ENCODE data around the gene NRN1L.
"Not testable (repeated sequence)": the region's sequence is repeated elsewhere in the genome, so short reads cannot be mapped to it uniquely, and the experiment has no call there.

Gene NRN1L

DNA sequence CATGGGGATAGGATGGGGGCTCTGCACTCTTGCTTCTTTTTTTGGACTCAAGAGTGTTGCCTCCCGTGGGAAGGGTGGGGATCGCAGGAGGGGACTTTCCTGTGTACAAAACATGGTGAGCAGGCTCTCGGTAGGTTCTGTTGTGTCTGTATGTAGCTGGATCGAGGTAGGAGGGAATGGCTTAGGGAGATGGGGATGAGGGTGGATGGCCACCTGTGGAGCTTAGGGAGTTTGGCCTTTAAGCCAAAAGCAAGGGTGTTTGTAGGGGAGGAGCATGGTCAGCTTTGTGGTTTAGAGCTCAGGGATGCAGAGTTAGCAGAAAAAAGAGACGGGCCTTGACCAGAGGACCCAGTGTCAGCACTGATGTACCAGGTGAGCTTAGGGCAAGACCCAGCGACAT is 22.8 kb upstream of the NRN1L start:
- DNase-seq: no peak

DNA sequence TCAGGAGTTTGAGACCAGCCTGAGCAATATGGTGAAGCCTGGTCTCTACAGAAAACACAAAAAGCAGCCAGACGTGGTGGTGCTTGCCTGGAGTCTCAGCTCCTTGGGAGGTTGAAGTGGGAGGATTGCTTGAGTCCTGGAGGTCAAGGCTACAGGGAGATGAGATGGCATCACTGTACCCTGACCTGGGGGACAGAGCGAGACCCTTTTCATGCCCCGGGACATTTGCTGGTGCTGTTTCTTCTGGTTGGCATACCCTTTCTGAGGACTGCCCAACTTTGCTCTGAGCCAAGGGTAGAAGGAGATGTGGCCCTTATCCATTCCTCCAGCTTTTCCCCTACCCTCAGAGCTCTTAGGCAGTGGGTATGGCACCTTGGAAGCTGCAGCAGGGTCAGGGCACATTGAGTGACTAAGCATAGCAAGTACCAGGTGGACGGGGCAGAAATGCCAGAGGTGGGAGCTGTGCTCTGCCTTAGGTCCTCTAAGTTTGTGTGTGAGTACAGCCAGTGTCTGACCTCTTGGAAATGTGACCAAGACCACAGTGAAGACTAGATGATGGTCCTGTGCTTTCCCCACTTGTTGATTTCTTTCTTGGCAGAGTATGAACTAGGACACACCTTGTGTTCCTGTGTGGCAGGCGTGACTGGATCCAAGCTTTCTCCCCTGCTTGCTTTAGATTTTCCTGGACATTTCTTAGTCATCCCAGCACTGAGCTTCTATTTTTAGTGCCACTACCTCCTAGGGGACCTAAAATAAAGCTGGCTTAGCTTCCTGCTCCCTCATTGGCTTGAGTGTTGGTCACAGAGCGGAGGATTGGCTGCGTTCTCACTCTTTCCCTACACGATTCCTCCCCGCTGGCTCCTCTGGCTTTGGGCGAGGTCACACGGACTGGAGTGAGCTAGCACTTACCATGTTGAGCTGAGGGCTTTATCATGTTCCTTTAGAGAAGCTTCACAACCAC is 21.8 kb upstream of the NRN1L start:
- DNase-seq: no peak

DNA sequence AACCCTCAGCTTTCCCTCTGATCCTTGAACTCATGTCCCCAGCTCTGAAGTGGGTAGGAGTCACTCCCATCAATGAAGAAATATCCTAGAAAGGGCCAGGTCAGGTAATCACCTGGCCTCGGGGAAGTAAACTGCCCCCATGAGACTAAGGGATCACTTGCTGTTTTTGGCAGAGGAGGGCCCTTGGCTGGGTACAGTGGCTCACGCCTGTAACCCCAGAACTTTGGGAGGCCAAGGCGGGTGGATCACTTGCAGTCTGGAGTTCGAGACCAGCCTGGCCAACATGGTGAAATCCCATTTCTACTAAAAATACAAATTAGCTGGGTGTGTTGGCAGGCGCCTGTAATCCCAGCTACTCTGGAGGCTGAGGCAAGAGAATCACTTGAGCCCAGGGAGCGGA is 20.6 kb upstream of the NRN1L start:
- DNase-seq: not testable (repeated sequence)

DNA sequence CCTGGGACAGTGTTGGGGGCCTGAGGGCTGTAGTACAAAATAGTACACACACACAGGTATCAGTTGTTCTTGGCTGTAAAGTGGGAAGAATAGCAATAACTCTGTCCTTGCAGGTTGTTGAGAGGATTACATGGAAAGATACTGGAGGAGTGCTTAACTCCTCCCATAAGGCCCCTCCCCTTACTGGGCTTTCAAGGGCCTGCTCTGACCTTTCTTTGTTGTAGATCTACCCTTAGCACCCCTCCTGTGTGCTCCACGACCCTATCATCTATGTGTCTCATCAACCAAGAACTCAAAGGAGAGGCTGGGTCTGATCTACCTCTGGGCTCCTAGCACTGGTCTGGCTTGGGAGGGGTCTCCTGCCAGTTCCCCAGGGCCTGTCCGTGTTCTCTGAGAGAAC is 20.1 kb upstream of the NRN1L start:
- no peak for DNase-seq

DNA sequence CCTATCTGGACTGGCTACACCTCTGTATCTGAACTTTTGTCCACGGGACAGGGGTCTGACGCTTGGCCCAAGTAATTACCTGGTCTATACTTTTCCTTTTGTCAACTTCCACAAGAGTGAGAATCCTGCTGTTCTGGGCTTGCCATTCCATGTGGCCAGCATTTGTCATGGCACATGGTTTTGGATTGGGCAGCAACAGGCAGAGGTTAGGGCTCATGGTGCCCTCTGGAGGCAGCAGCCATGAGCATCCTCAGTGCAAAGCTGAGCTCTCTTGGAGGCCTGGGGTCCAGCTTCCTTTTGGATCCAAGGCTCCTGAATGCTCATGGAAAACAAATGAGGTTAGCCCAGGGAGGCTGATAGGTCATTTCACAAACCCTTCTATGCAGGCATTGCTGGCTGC is 19.4 kb upstream of the NRN1L start:
- DNase-seq: peak; percentile 49

DNA sequence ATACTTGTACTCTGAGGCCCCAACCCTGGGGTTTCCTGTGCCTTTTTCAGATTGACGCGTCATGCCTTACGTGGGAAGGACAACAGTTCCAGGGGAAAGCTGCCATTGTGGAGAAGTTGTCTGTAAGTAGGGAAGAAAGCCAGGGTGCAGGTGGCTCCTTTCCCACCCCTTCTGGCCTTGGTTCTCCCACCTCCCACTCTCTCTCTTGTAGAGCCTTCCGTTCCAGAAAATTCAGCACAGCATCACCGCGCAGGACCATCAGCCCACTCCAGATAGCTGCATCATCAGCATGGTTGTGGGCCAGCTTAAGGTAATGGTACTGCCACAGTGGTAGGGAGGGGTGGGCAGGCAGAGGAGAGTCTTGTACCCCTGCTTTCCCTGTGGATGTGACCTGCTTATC is 16.4 kb upstream of the NRN1L start:
- no peak for DNase-seq

DNA sequence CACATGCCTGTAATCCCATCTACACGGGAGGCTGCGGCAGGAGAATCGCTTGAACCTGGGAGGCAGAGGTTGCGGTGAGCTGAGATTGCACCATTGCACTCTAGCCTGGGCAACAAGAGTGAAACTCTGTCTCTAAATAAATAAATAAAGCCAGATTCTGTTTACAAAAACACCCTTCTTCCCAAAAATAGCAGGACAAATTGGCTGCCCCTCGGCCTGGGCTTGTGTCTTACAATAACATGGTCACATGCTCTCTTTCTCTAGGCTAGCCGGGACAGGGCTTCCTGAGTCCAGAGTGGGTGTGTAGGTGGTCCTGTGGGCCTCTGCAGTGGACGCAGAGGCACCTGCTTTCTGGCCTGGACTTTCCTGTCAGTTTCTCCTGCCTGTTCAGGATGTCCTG is 15.0 kb upstream of the NRN1L start:
- no peak for DNase-seq

DNA sequence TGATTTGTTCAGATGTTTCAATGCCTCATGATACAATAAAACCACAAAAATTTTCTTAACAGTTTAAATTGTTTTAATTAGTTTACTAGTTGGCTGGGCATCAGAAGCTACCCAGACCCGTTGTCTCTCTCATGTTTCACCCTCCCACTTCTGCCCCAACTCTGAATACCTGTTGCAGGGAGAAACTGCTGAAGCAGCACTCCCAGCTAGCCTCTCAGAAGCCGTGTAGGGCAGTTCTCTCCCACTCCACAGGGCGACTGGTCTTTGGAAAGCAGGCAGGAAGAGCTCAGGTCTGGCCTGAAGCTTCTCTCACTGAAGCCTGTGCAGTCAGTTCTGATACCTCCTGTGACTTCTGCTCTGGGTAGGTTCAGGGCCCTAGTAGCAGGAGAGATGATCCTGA is 13.4 kb upstream of the NRN1L start:
- no peak for DNase-seq

DNA sequence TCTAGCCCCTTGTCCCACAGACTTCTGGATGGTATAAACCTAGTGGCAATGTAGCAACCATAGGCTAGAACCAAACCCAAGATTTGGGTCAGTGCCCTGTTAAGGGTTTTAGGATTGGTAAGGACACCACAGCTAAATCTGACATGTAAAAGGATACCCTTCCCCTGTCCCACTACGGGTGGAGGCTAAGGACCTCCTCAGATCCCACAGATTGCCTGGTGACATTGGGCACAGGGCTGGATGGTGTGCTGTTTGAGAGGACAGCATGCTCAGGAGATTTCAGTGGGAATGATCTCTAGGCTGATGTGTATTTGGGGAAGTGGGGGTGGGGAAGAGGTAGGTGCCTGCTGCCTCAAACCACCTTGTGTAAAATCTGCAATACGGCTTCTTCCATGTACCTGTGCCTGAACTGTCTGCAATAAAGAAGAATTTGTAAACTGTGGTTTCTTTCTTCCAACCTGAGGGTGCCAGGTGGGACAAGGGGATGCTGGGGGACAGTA is 12.5 kb upstream of the NRN1L start:
- no peak for DNase-seq

DNA sequence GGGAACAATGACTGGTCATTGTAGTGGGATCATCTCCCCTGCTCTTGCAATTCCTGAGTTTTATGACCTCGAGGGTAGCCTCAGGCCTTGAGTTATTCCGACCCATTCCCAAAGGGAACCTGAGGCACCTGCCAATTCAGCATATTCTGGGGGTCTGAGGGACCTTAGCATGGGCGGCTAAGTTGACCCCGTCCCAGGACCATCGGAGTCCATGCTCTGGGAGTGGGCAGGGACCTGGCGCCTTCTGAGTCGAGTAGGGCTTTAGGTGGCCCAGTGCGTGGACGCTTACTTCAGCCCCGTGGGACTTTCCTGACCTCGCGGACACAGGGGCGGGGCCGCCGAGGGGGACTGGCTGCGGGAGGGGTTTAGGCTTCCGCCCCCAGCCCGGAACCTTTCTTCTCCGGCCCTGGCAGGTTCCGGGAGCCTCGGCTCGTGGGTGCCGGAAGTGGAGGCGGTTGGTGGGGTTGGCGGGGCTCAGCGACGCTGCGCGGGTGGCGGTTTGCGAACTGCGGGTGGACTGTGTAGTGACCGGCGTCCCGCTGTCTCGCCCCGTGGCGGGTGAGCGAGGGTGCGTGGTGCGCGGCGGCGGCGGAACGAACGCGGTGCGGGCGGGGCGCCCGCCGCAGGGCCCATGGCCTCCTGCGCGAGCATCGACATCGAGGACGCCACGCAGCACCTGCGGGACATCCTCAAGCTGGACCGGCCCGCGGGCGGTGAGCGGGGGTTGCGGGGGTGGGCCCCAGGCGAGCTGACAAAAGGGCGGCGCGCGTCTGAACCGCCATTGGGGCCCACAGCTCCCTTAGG is 11.9 kb upstream of the NRN1L start, which contains the start of gene EDC4:
TSS of gene EDC4 (plus strand) at position 422 of the 804 bp plus-strand sequence. CDS start at position 632, 210 bp downstream.
- DNase-seq: peak; percentile 92

DNA sequence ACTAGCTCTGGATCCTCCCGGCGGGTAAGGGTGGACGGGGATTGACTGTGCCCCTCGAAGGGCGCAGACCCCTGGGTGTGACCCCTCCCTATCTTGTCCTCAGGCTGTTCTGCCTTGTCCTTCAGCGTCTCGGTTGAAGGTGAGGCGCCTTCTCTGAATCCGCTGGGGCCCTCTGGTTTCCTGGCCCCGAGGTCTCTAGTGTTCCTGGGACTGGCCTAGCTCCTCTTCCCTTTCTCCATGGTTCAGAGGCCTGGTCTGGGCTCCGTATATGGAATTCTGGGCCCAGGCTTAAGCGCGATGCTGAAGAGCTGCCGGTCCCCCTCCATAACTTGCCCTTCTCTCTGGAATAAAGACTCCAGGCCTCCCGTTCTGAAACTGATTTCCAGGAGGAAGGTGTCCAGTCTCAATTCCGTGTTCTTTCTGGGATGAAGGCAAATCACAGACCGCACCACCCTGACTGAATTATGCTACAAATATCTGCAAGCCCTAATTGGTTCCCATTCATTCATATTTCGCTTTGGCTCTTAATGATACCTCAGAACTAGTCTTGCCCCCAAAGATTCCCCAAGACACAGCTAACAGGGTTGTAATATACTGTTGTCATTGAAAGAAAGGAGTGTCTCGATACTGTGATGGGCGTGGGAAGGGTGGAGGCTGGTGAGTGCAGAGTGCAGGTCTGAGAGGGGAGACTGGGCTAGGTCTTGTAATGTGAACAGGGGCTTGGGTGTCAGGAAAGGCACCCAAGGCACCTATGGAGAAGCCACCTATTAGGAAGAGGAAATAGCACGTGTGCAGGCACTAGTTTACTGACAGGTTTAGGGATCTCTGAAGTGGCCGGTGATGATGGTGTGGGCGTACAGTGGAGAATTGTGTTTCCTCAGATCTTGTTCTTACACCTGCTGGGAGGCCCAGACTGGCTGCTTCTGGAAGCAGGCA is 11.0 kb upstream of the NRN1L start:
- no peak for DNase-seq

DNA sequence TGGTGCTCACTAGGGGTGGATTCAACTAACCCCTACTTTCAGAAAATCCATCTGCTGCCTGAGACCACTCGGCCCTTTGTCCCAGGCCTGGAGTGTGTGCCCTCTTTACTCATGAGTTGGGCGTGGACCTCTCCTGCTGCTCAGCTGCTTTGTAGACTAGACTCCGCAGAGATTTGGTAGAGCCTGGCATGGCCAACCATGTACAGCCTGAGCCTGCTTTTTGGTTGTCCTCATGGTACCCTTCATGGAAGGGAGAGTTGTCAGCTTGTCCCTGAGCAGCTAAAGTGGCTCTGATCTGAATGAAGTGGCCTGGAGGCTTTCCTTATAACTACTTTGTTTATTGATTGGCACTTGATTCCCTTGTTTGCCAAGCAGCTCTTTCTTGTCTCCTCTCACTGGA is 10.3 kb upstream of the NRN1L start:
- DNase-seq: no peak

DNA sequence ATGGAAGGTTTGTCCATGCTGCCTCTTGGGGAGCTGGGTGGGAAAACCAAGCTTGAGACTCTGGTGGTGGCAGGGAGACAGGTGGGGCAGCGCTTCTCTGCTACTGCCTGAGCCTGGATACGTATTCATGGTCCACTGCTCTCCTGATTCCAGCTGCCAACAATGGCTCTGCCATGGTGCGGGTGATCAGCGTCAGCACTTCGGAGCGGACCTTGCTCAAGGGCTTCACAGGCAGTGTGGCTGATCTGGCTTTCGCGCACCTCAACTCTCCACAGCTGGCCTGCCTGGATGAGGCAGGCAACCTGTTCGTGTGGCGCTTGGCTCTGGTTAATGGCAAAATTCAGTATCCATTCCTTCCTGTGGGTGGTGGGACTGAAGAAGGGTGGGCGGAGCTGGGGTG is 7.6 kb upstream of the NRN1L start:
- no peak for DNase-seq

DNA sequence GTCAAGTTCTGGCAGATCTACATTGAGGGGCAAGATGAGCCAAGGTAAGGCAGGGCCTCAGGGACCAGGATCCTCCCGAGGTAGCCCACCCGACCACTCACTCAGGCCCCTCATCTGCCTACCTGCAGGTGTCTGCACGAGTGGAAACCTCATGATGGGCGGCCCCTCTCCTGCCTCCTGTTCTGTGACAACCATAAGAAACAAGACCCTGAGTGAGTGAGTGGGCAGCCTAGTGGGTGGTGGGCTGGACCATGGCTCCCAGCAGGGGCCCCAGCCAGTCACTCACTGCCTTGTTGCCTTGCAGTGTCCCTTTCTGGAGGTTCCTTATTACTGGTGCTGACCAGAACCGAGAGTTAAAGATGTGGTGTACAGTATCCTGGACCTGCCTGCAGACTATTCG is 6.5 kb upstream of the NRN1L start:
- DNase-seq: no peak

DNA sequence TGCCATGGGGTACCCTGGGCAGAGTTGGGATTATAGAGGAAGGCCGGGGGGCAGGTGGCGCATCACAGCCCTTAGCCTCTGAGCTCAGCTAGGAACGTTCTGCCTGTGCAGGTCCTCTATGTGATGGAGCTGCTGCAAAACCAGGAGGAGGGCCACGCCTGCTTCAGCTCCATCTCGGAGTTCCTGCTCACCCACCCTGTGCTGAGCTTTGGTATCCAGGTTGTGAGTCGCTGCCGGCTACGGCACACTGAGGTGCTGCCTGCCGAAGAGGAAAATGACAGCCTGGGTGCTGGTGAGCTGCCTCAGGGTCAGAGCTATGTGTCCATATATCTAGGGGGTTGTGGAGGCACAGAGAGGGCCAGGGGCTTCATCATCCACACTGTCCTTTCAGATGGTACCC is 5.8 kb upstream of the NRN1L start:
- DNase-seq: no peak

DNA sequence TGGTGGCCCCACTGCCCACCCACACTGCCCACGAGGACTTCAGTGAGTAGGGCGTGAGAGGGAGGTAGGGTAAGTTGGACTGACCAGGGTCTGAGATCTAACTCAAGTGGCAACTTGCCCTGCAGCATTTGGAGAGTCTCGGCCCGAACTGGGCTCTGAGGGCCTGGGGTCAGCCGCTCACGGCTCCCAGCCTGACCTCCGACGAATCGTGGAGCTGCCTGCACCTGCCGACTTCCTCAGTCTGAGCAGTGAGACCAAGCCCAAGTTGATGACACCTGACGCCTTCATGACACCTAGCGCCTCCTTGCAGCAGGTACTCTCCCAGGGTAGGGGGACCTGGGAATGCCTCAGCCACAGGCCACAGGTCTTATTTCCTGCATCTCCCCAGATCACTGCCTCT is 5.2 kb upstream of the NRN1L start:
- DNase-seq: no peak

DNA sequence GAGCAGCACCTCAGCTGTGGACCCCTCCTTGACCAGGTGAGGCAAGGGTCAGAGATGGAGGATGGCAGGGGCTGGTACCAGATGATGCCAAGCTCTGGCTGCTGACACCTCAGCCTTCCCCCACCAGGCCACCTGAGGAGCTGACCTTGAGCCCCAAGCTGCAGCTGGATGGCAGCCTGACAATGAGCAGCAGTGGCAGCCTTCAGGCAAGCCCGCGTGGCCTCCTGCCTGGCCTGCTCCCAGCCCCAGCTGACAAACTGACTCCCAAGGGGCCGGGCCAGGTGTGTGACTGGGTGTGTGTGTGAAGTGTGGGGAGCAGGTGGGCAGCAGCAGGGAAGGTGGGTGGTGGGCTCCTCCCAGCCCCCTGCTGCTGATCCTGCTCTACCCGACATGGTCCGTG is 4.7 kb upstream of the NRN1L start:
- no peak for DNase-seq

DNA sequence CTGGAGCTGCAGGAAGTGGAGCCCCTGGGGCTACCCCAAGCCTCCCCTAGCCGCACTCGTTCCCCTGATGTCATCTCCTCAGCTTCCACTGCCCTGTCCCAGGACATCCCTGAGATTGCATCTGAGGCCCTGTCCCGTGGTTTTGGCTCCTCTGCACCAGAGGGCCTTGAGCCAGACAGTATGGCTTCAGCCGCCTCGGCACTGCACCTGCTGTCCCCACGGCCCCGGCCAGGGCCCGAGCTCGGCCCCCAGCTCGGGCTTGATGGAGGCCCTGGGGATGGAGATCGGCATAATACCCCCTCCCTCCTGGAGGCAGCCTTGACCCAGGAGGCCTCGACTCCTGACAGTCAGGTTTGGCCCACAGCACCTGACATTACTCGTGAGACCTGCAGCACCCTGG is 4.1 kb upstream of the NRN1L start:
- DNase-seq: no peak

DNA sequence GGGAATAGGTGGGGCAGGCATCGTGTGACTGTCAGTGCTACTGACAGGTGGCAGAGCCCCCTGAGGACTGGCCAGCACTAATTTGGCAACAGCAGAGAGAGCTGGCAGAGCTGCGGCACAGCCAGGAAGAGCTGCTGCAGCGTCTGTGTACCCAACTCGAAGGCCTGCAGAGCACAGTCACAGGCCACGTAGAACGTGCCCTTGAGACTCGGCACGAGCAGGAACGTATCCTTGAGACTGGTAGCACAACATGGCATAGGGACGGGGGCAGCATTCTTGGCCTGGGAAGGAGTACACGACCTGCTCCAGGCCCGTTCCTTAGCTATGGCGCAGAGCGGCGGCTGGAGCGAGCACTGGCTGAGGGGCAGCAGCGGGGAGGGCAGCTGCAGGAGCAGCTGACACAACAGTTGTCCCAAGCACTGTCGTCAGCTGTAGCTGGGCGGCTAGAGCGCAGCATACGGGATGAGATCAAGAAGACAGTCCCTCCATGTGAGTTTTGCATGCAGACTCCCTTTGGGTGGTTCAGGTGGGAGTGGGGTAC is 3.0 kb upstream of the NRN1L start:
- DNase-seq: no peak

DNA sequence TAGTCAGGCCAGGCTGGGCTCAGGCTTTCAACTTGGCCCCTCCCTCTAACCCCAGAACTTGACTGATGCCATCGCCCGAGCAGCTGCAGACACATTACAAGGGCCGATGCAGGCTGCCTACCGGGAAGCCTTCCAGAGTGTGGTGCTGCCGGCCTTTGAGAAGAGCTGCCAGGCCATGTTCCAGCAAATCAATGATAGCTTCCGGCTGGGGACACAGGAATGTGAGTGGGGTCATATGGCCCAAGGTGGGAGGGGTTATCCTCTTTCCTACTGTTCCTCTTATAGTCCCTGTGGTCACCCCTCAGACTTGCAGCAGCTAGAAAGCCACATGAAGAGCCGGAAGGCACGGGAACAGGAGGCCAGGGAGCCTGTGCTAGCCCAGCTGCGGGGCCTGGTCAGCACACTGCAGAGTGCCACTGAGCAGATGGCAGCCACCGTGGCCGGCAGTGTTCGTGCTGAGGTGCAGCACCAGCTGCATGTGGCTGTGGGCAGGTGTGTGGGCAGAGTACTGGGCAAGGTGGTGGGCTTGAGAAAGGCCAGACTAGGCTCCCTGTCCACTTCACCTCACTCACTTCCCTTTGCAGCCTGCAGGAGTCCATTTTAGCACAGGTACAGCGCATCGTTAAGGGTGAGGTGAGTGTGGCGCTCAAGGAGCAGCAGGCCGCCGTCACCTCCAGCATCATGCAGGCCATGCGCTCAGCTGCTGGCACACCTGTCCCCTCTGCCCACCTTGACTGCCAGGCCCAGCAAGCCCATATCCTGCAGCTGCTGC is 2.1 kb upstream of the NRN1L start:
- DNase-seq: no peak

DNA sequence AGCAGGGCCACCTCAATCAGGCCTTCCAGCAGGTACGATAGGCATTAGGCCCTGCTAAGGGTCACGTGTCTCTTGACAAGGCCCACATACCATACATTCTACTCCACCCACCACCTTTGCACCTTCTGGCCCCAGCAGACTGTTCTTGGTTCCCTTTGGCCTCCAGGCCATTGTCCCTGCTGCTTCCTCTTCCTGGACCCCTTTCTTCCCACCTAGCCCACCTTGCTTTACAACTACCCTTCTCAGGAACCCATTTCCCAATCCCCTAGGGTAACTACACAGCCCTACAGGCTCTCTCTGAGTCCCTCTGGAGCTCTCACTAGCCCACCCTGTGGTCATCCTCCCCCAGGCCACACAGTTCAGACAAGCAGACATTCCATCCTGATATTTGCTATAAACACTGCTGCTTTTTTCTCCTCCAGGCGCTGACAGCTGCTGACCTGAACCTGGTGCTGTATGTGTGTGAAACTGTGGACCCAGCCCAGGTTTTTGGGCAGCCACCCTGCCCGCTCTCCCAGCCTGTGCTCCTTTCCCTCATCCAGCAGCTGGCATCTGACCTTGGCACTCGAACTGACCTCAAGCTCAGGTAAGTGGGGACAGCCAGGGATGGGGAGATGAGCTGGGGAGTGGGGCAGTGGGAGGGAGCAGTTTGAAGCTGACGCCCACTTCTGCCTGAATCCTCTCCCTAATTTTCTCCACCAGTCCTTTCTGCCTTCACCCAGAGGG is 1.4 kb upstream of the NRN1L start:
- no peak for DNase-seq

Measured in RPMI8226 (cell line).